ENCODE results near the gene DPYD.

- TF ChIP-seq CTCF (IDR thresholded peaks at IDR 0.05) (no peak), RFX5 (IDR thresholded peaks at IDR 0.05; ENCODE audit: low read length) (no peak), RCOR1 (IDR thresholded peaks at IDR 0.05; ENCODE audit: low read length) (no peak), TAF1 (IDR thresholded peaks at IDR 0.05; ENCODE audit: borderline replicate concordance, low read depth, low read length) (no peak)
Observed at GRCh38 chr1:97140611-97141010, 780.2 kb downstream of the DPYD start.
